ENCODE results near the gene MELK.

DNA sequence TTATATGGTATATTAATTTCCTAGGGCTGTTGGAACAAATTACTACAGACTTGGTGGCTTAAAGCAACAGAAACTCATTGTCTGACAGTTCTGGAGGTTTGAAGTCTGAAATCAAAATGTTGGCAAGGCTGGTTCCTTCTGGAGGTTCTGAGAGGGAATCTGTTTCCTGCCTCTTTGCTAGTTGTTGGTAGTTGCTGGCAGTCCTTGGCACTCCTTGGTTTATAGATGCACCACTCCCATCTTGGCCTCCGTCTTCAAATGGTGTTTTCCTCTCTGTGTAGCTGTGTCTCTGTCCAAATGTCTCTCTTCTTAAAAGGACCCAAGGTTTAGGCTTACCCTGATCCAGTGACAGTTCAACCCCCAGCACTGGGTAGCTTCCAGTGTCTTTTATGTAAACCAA lies 17.5 kb downstream of the MELK start:
- TF ChIP-seq CTCF (conservative IDR thresholded peaks at IDR 0.05; ENCODE audit: low read length) (no peak), EZH2phosphoT487 (IDR thresholded peaks at IDR 0.05; ENCODE audit: borderline replicate concordance, low read depth, low read length) (no peak)

Measured in OCI-LY7 (cell line).